H1 (cell line): ENCODE measurements around the gene PDE1A. TPM values are rescaled to one million over a fixed set of nuclear protein-coding genes. Genes with fewer than 3 reads are reported as not detected.
A peak's percentile ranks its signal among the peaks of the same experiment; 100 is the strongest.

Experiments
- CTCF ChIA-PET: fragments of 300-600 bp; sonication (Branson Sonifier 250); formaldehyde crosslinking; loops from one replicate; lab custom pipeline; 2021; ENCODE audit not compliant: partially characterized antibody; lab: Charles Lee
- POLR2A ChIA-PET: fragments of 300-600 bp; sonication (Branson Sonifier 250); formaldehyde crosslinking; loops from one replicate; lab custom pipeline; 2021; ENCODE audit warnings: inconsistent platforms; ENCODE audit not compliant: partially characterized antibody; lab: Charles Lee
- DNase-seq, 2 experiments: peaks; one replicate each; pipeline versions ENCODE4 v3.0.0 to v3.0.0-alpha.2; 2010 to 2022; ENCODE audit warnings: low spot score in 2 of 2, low read depth in 1 of 2, mixed read lengths in 1 of 2
- FAIRE-seq: peaks from 2 replicates; lab custom pipeline; 2011; peaks lifted over from hg19 to GRCh38; lab: Jason Lieb, UNC
- H2AFZ ChIP-seq: 2 replicates; pipeline ENCODE4 v1.8.1; 2012; ENCODE audit warnings: low read length, inconsistent platforms
- H2AK5ac ChIP-seq: 2 replicates; pipeline ENCODE4 v1.6.1; 2013; ENCODE audit warnings: low read depth, low read length
- H2BK120ac ChIP-seq: replicated peaks from 2 replicates; pipeline ENCODE3; 2013; ENCODE audit warnings: low read depth, low read length, inconsistent platforms
- H2BK12ac ChIP-seq: 2 replicates; pipeline ENCODE4 v1.6.1; 2013; ENCODE audit warnings: low read depth, low read length
- H2BK15ac ChIP-seq: 2 replicates; pipeline ENCODE4 v1.6.1; 2013; ENCODE audit warnings: low read length
- H2BK20ac ChIP-seq: 2 replicates; pipeline ENCODE4 v1.6.1; 2013; ENCODE audit warnings: low read length
- H2BK5ac ChIP-seq: 2 replicates; pipeline ENCODE4 v1.6.1; 2013; ENCODE audit warnings: low read depth, low read length
- H3K14ac ChIP-seq: 2 replicates; pipeline ENCODE4 v1.6.1; 2013; ENCODE audit warnings: inconsistent platforms; ENCODE audit not compliant: insufficient read length
- H3K18ac ChIP-seq: 2 replicates; pipeline ENCODE4 v1.6.1; 2013; ENCODE audit warnings: low read length; ENCODE audit errors: extremely low read depth
- H3K23ac ChIP-seq: 2 replicates; pipeline ENCODE4 v1.6.1; 2013; ENCODE audit warnings: inconsistent platforms; ENCODE audit not compliant: insufficient read length
- H3K23me2 ChIP-seq: 2 replicates; pipeline ENCODE4 v1.6.1; 2013; ENCODE audit warnings: low read depth, low read length
- H3K27ac ChIP-seq: 2 replicates; pipeline ENCODE4 v1.6.1; 2011; ENCODE audit warnings: low read depth, low read length, inconsistent platforms
- H3K27me3 ChIP-seq, 4 experiments: replicated peaks in 1 of 4; 1 replicate in 1 of 4; 2 replicates in 3 of 4; pipeline versions ENCODE4 v1.6.1 to v1.8.1; 2011 to 2013; ENCODE audit warnings: low read length in 3 of 4, mild to moderate bottlenecking in 3 of 4, inconsistent platforms in 2 of 4, mixed read lengths in 2 of 4, moderate library complexity in 1 of 4; ENCODE audit not compliant: control insufficient read depth in 3 of 4, insufficient read depth in 3 of 4; ENCODE audit errors: extremely low read depth in 1 of 4
- H3K36me3 ChIP-seq, 4 experiments: 2 replicates each; pipeline versions ENCODE4 v1.6.1 to v1.8.1; 2011 to 2013; ENCODE audit warnings: mild to moderate bottlenecking in 4 of 4, low read length in 3 of 4, moderate library complexity in 2 of 4, control low read depth in 1 of 4, inconsistent platforms in 1 of 4; ENCODE audit not compliant: insufficient read depth in 4 of 4, control insufficient read depth in 2 of 4
- H3K4ac ChIP-seq: replicated peaks from 2 replicates; pipeline ENCODE3; 2013; ENCODE audit warnings: low read length, low read depth, mixed read lengths, inconsistent platforms; ENCODE audit not compliant: insufficient read length
- H3K4me1 ChIP-seq, 4 experiments: replicated peaks in 1 of 4; 1 replicate in 1 of 4; 2 replicates in 3 of 4; pipeline versions ENCODE4 v1.6.1 to v1.8.1; 2011 to 2013; ENCODE audit warnings: low read length in 3 of 4, inconsistent platforms in 2 of 4, mixed read lengths in 1 of 4; ENCODE audit not compliant: insufficient read depth in 4 of 4, control insufficient read depth in 3 of 4
- H3K4me2 ChIP-seq, 2 experiments: 2 replicates each; pipeline versions ENCODE4 v1.6.1 to v1.8.1; 2011 to 2013; ENCODE audit warnings: low read depth in 2 of 2, low read length in 2 of 2, control low read depth in 1 of 2, inconsistent platforms in 1 of 2, mild to moderate bottlenecking in 1 of 2; ENCODE audit not compliant: insufficient read depth in 1 of 2
- H3K4me3 ChIP-seq, 4 experiments: fragments of 200-600, 300-600 bp in 1 of 4; sonication (generic), shearing (Covaris generic), sonication (Bioruptor Twin) in 1 of 4; 2 replicates each; pipeline versions ENCODE4 v1.5.1 to v1.8.1; 2011 to 2016; ENCODE audit warnings: low read length in 4 of 4, low read depth in 3 of 4, control low read depth in 2 of 4, inconsistent platforms in 2 of 4, mild to moderate bottlenecking in 2 of 4, mixed read lengths in 1 of 4, moderate library complexity in 1 of 4; ENCODE audit not compliant: insufficient read depth in 2 of 4; ENCODE audit errors: extremely low read depth in 1 of 4
- H3K56ac ChIP-seq: replicated peaks from 2 replicates; pipeline ENCODE3; 2013; ENCODE audit warnings: low read depth, mild to moderate bottlenecking, mixed read lengths, low read length, inconsistent platforms; ENCODE audit not compliant: insufficient read length
- H3K79me1 ChIP-seq: 2 replicates; pipeline ENCODE4 v1.6.1; 2013; ENCODE audit warnings: low read depth, low read length, control low read depth
- H3K79me2 ChIP-seq, 2 experiments: 2 replicates each; pipeline versions ENCODE4 v1.6.1 to v1.8.1; 2012 to 2013; ENCODE audit warnings: low read length in 2 of 2, mild to moderate bottlenecking in 2 of 2, inconsistent platforms in 1 of 2; ENCODE audit not compliant: insufficient read depth in 2 of 2, control insufficient read depth in 1 of 2
- H3K9ac ChIP-seq, 4 experiments: replicated peaks in 1 of 4; 1 replicate in 1 of 4; 2 replicates in 3 of 4; pipeline versions ENCODE4 v1.6.1 to v1.8.1; 2011 to 2013; ENCODE audit warnings: low read depth in 3 of 4, low read length in 3 of 4, control low read depth in 2 of 4, mild to moderate bottlenecking in 2 of 4, moderate library complexity in 2 of 4, inconsistent platforms in 1 of 4; ENCODE audit errors: extremely low read depth in 1 of 4
- H3K9me3 ChIP-seq, 2 experiments: 2 replicates each; pipeline versions ENCODE4 v1.6.1 to v1.8.1; 2012 to 2013; ENCODE audit warnings: mild to moderate bottlenecking in 2 of 2, moderate library complexity in 2 of 2, control low read depth in 1 of 2, inconsistent platforms in 1 of 2, low read depth in 1 of 2, low read length in 1 of 2, mixed read lengths in 1 of 2; ENCODE audit not compliant: insufficient read depth in 2 of 2
- H4K20me1 ChIP-seq, 2 experiments: replicated peaks in 1 of 2; 2 replicates each; pipeline versions ENCODE3 to v1.8.1; 2011 to 2013; ENCODE audit warnings: inconsistent platforms in 2 of 2, low read length in 2 of 2, mild to moderate bottlenecking in 1 of 2; ENCODE audit not compliant: insufficient read depth in 2 of 2, control insufficient read depth in 1 of 2
- H4K5ac ChIP-seq: 2 replicates; pipeline ENCODE4 v1.6.1; 2013; ENCODE audit warnings: low read length, low read depth, mixed read lengths, inconsistent platforms; ENCODE audit not compliant: insufficient read length
- H4K8ac ChIP-seq: 2 replicates; pipeline ENCODE4 v1.8.0; 2013; ENCODE audit warnings: mild to moderate bottlenecking, moderate library complexity, low read length, inconsistent platforms; ENCODE audit not compliant: insufficient read depth; ENCODE audit errors: extremely low read depth
- H4K91ac ChIP-seq: replicated peaks from 2 replicates; pipeline ENCODE3; 2013; ENCODE audit warnings: low read length, mixed read lengths, inconsistent platforms; ENCODE audit not compliant: insufficient read length
- CBX5 ChIP-seq: fragments of 300-800, 300-1000 bp; sonication (generic); IDR thresholded peaks from 2 replicates; pipeline ENCODE4 v1.7.1; 2016; ENCODE audit warnings: antibody characterized with exemption, low read length, low read depth
- CTBP2 ChIP-seq: IDR thresholded peaks from 2 replicates; pipeline ENCODE4 v1.7.0; 2011; ENCODE audit warnings: borderline replicate concordance, mild to moderate bottlenecking, moderate library complexity, mixed read lengths, low read length; ENCODE audit not compliant: insufficient read depth, insufficient read length
- EGR1 ChIP-seq: IDR thresholded peaks from 2 replicates; pipeline ENCODE4 v1.6.1; 2011; ENCODE audit warnings: low read depth, low read length, borderline replicate concordance
- HDAC2 ChIP-seq, 2 experiments: fragments of 300-600 bp in 1 of 2; sonication (generic) in 1 of 2; IDR thresholded peaks; 2 replicates each; pipeline ENCODE4 v1.6.1; 2011 to 2012; ENCODE audit warnings: low read depth in 2 of 2, low read length in 2 of 2, mild to moderate bottlenecking in 2 of 2, moderate library complexity in 2 of 2, borderline replicate concordance in 1 of 2, inconsistent platforms in 1 of 2
- JUN ChIP-seq: IDR thresholded peaks from 2 replicates; pipeline ENCODE4 v1.6.1; 2011; ENCODE audit warnings: low read depth, mild to moderate bottlenecking, improper control_type of control experiment, low read length
- SP2 ChIP-seq: IDR thresholded peaks from 2 replicates; pipeline ENCODE4 v1.6.1; 2012; ENCODE audit warnings: mild to moderate bottlenecking, low read length, inconsistent platforms
- WGBS, 2 experiments: shearing (Covaris generic) in 1 of 2; methylation state at CpG; one replicate each; pipeline versions ENCODE4 v1.1.6 to v1.1.7; 2013 to 2015; ENCODE audit warnings: low lambda C conversion rate in 2 of 2, mixed read lengths in 2 of 2, inconsistent platforms in 1 of 2, low coverage in 1 of 2, missing lambda C conversion rate in 1 of 2; ENCODE audit not compliant: insufficient replicate concordance in 2 of 2, insufficient coverage in 1 of 2, insufficient read length in 1 of 2; ENCODE audit errors: extremely low coverage in 1 of 2, missing lambda C conversion rate in 1 of 2; 5-methylcytosine and 5-hydroxymethylcytosine counted together
- polyA plus RNA-seq, 7 experiments: library from polyadenylated mRNA; depleted of rRNA in 3 of 7; stranded (reverse) in 5 of 7; unstranded in 2 of 7; fragments of >200 nt in 5 of 7; fragments of 200-250 nt in 2 of 7; gene quantifications; 1 replicate in 5 of 7; 2 replicates in 1 of 7; 4 replicates in 1 of 7; pipeline versions ENCODE4 v1.2.1 to v1.2.3, GENCODE V29; 2011 to 2013; ENCODE audit warnings: missing spikeins in 2 of 7, mixed read lengths in 2 of 7
- total RNA-seq: library from RNA; stranded (reverse); fragmentation: NEBNext Ultra II Directional; extraction: Animal tissue kit (Norgen Biotek cat#: 25700); gene quantifications from 2 replicates; pipeline ENCODE4 v1.2.1, GENCODE V29; 2021
- TF ChIP-seq, protein P1 (sequence below), 3 experiments: IDR thresholded peaks; 1 replicate in 2 of 3; 2 replicates in 1 of 3; pipeline versions ENCODE4 v1.5.1 to v1.6.1; 2011; ENCODE audit warnings: low read length in 3 of 3, mild to moderate bottlenecking in 3 of 3, inconsistent platforms in 2 of 3, low read depth in 1 of 3, moderate library complexity in 1 of 3; ENCODE audit not compliant: insufficient read depth in 1 of 3; ENCODE audit errors: control extremely low read depth in 1 of 3
- TF ChIP-seq, protein P2 (sequence below): IDR thresholded peaks from 2 replicates; pipeline ENCODE4 v1.6.1; 2011; ENCODE audit warnings: low read length, improper control_type of control experiment

PDE1A gene
- total and polyA plus RNA-seq, 2 of the 8 experiments (the other 6 are each of a cell fraction or from before 2014, with no cell fraction given): 0.34 TPM; not detected in 1

DNA sequence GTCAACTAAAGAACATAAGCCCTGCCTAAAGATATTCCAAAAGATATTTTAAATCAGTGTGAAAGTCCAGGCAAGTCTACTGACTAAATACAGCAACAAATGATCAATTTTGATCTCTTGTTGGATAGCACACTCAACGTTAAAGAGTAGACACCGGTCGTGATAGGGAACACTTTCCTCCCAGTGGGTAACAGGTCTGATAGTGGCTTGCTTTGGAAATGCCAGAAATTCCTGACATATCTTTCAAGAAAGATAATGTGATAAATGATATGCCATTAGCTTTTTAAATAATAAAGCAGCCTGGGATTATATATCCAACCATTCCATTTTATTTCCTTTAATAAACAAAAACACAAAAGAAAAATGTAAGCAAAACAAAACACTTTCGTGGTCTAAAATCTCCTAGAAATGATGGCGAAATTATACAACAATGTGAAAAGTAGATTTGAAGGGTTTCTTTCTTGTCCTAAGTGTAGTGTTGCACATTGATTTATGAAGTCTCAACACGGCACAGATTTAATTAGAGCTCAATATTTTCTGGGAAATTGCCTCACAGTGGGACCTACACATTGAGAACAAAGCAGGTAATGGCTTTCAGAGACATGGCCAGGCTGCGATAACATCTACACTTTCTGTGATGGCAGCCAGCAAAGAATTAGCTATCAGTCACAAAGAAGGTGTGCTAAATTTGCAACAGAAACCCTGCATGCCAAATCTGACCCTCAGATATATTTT is 282.6 kb downstream of the PDE1A start:
- no peak overlapping the region for H4K91ac ChIP-seq
- peaks cover 0 to 7% (median 1%) of the 10 kb centered on the region in 4 experiments; a peak in 2 of 7 replicates for H3K4me1 ChIP-seq
- no peak overlapping the region for H3K4ac ChIP-seq
- H2BK12ac ChIP-seq: no peak overlapping the region
- no peak overlapping the region for H2BK15ac ChIP-seq
- no peaks in the 10 kb centered on the region for H3K27me3 ChIP-seq
- no peak overlapping the region for H3K9ac ChIP-seq
- no peaks in the 10 kb centered on the region for H3K36me3 ChIP-seq
- H3K56ac ChIP-seq: no peak overlapping the region
- no peaks in the 10 kb centered on the region for H4K20me1 ChIP-seq
- no peak overlapping the region for H3K27ac ChIP-seq
- no peak overlapping the region for H2AK5ac ChIP-seq
- H2BK5ac ChIP-seq: no peak overlapping the region
- H3K4me3 ChIP-seq: no peak overlapping the region
- H2AFZ ChIP-seq: peak overlapping the region; percentile 51; the same call in 1 of the 2 replicates
- ChIA-PET POLR2A (interaction anchor here (0.5 kb wide), 1 partner anchor 41 kb away, joined by 3 read pairs; no protein-coding TSS in a partner anchor), CTCF (interaction anchor here (0.9 to 2.9 kb wide), 4 partner anchors 9 to 505 kb away, joined by 3 to 9 read pairs (median 3); no protein-coding TSS in a partner anchor)
- H3K14ac ChIP-seq: no peak overlapping the region
- H2BK120ac ChIP-seq: no peak overlapping the region
- no peak overlapping the region for H2BK20ac ChIP-seq
- no peaks in the 10 kb centered on the region for H3K9me3 ChIP-seq
- no peaks in the 10 kb centered on the region for H3K79me1 ChIP-seq
- H4K8ac ChIP-seq: no peak overlapping the region
- FAIRE-seq (no peak), DNase-seq (no peak)
- no peaks in the 10 kb centered on the region for H3K23me2 ChIP-seq
- 82 to 100% methylated on average over 1 to 7 of the region's 7 CpGs for WGBS, 2 experiments
- H4K5ac ChIP-seq: no peak overlapping the region
- no peak overlapping the region for H3K23ac ChIP-seq
- no peaks in the 10 kb centered on the region for H3K79me2 ChIP-seq
- H3K4me2 ChIP-seq: no peak overlapping the region
- no peak overlapping the region for H3K18ac ChIP-seq
- TF ChIP-seq CBX5 (no peak), SP2 (no peak), EGR1 (no peak), HDAC2 (IDR thresholded peaks at IDR 0.05; ENCODE audit: borderline replicate concordance in 1 of 2, low read depth in 2 of 2, low read length in 2 of 2) (no peak), CTBP2 (no peak), JUN (no peak)
- TF ChIP-seq, protein P1, sequence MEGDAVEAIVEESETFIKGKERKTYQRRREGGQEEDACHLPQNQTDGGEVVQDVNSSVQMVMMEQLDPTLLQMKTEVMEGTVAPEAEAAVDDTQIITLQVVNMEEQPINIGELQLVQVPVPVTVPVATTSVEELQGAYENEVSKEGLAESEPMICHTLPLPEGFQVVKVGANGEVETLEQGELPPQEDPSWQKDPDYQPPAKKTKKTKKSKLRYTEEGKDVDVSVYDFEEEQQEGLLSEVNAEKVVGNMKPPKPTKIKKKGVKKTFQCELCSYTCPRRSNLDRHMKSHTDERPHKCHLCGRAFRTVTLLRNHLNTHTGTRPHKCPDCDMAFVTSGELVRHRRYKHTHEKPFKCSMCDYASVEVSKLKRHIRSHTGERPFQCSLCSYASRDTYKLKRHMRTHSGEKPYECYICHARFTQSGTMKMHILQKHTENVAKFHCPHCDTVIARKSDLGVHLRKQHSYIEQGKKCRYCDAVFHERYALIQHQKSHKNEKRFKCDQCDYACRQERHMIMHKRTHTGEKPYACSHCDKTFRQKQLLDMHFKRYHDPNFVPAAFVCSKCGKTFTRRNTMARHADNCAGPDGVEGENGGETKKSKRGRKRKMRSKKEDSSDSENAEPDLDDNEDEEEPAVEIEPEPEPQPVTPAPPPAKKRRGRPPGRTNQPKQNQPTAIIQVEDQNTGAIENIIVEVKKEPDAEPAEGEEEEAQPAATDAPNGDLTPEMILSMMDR (IDR thresholded peaks at IDR 0.05; ENCODE audit: control extremely low read depth in 1 of 3, insufficient read depth in 1 of 3, low read depth in 1 of 3, low read length in 3 of 3): no peak
- TF ChIP-seq, protein P2, sequence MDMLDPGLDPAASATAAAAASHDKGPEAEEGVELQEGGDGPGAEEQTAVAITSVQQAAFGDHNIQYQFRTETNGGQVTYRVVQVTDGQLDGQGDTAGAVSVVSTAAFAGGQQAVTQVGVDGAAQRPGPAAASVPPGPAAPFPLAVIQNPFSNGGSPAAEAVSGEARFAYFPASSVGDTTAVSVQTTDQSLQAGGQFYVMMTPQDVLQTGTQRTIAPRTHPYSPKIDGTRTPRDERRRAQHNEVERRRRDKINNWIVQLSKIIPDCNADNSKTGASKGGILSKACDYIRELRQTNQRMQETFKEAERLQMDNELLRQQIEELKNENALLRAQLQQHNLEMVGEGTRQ: no peak
